Upper lobe of left lung (tissue), 4 donors: ENCODE measurements around the gene RASD1.

Experiments used
- CTCF ChIP-seq, 6 experiments: fragments of 450-650 bp in 4 of 6; fragments of 200-600 bp in 2 of 6; sonication (generic) in 2 of 6; IDR thresholded peaks; one replicate each; pipeline ENCODE4 v1.5.1; 2016 to 2019; ENCODE audit warnings: antibody characterized with exemption in 6 of 6
- POLR2A ChIP-seq, 4 donors: fragments of 450-650 bp; IDR thresholded peaks; one replicate each; pipeline ENCODE4 v1.5.1; 2016 to 2017; ENCODE audit warnings: antibody characterized with exemption in 4 of 4, mild to moderate bottlenecking in 2 of 4
- POLR2AphosphoS5 ChIP-seq, 2 donors: sonication (generic); formaldehyde crosslinking; IDR thresholded peaks; one replicate each; pipeline ENCODE4 v1.5.1; 2017; ENCODE audit warnings: antibody characterized with exemption in 2 of 2

GRCh38 chr17:17514361-17514992, 18.3 kb upstream of the RASD1 start:
- TF ChIP-seq CTCF (IDR thresholded peaks at IDR 0.05) (no peak), POLR2A (IDR thresholded peaks at IDR 0.05) (no peak), POLR2AphosphoS5 (IDR thresholded peaks at IDR 0.05) (no peak)
